ENCODE data around the gene PCDH15. TPM values are rescaled to one million over a fixed set of nuclear protein-coding genes. Genes with fewer than 3 reads are reported as not detected.

The PCDH15 gene
- total RNA-seq, 1 donor: under 0.01 TPM

- Histone ChIP-seq H3K27me3 (ENCODE audit: insufficient read depth, low read length) (no peaks in the 10 kb centered on the region), H3K4me1 (ENCODE audit: insufficient read depth, low read length) (no peaks in the 10 kb centered on the region), H3K4me3 (ENCODE audit: low read length) (no peak overlapping the region), H3K9me3 (ENCODE audit: low read depth, low read length) (no peaks in the 10 kb centered on the region)
These were observed 675.8 kb downstream of the PCDH15 start for GRCh38 chr10:54125098-54125747.

GRCh38 chr10:54124209-54124885 lies 676.7 kb downstream of the PCDH15 start:
- no peak overlapping the region for H3K4me3 ChIP-seq (ENCODE audit: low read length)
- no peaks in the 10 kb centered on the region for H3K9me3 ChIP-seq (ENCODE audit: low read depth, low read length)
- no peaks in the 10 kb centered on the region for H3K4me1 ChIP-seq (ENCODE audit: insufficient read depth, low read length)
- H3K27me3 ChIP-seq (ENCODE audit: insufficient read depth, low read length): no peaks in the 10 kb centered on the region

GRCh38 chr10:54120806-54121205 lies 680.2 kb downstream of the PCDH15 start:
- Histone ChIP-seq H3K4me1 (ENCODE audit: insufficient read depth, low read length) (no peaks in the 10 kb centered on the region), H3K9me3 (ENCODE audit: low read depth, low read length) (no peaks in the 10 kb centered on the region), H3K27me3 (ENCODE audit: insufficient read depth, low read length) (no peaks in the 10 kb centered on the region), H3K4me3 (ENCODE audit: low read length) (no peak overlapping the region)

GRCh38 chr10:54108961-54109360 lies 692.1 kb downstream of the PCDH15 start:
- H3K27me3 ChIP-seq (ENCODE audit: insufficient read depth, low read length): no peaks in the 10 kb centered on the region
- no peaks in the 10 kb centered on the region for H3K4me1 ChIP-seq (ENCODE audit: insufficient read depth, low read length)
- H3K4me3 ChIP-seq (ENCODE audit: low read length): no peak overlapping the region
- no peaks in the 10 kb centered on the region for H3K9me3 ChIP-seq (ENCODE audit: low read depth, low read length)

- Histone ChIP-seq H3K27me3 (ENCODE audit: insufficient read depth, low read length) (no peaks in the 10 kb centered on the region), H3K9me3 (ENCODE audit: low read depth, low read length) (no peaks in the 10 kb centered on the region), H3K4me3 (ENCODE audit: low read length) (no peak overlapping the region), H3K4me1 (ENCODE audit: insufficient read depth, low read length) (no peaks in the 10 kb centered on the region)
These were observed 704.1 kb downstream of the PCDH15 start for GRCh38 chr10:54096892-54097291.

- Histone ChIP-seq H3K4me1 (ENCODE audit: insufficient read depth, low read length) (no peaks in the 10 kb centered on the region), H3K27me3 (ENCODE audit: insufficient read depth, low read length) (no peaks in the 10 kb centered on the region), H3K9me3 (ENCODE audit: low read depth, low read length) (no peaks in the 10 kb centered on the region), H3K4me3 (ENCODE audit: low read length) (no peak overlapping the region)
These were observed 706.7 kb downstream of the PCDH15 start for GRCh38 chr10:54094321-54094720.

- no peak overlapping the region for H3K4me3 ChIP-seq (ENCODE audit: low read length)
- H3K27me3 ChIP-seq (ENCODE audit: insufficient read depth, low read length): no peaks in the 10 kb centered on the region
- no peaks in the 10 kb centered on the region for H3K9me3 ChIP-seq (ENCODE audit: low read depth, low read length)
- no peaks in the 10 kb centered on the region for H3K4me1 ChIP-seq (ENCODE audit: insufficient read depth, low read length)
These were observed 709.8 kb downstream of the PCDH15 start for GRCh38 chr10:54091237-54091636.

- Histone ChIP-seq H3K4me1 (ENCODE audit: insufficient read depth, low read length) (no peaks in the 10 kb centered on the region), H3K27me3 (ENCODE audit: insufficient read depth, low read length) (no peaks in the 10 kb centered on the region), H3K4me3 (ENCODE audit: low read length) (no peak overlapping the region), H3K9me3 (ENCODE audit: low read depth, low read length) (no peaks in the 10 kb centered on the region)
These were observed 719.1 kb downstream of the PCDH15 start for GRCh38 chr10:54081950-54082349.

GRCh38 chr10:54067361-54067760 lies 733.7 kb downstream of the PCDH15 start:
- Histone ChIP-seq H3K4me1 (ENCODE audit: insufficient read depth, low read length) (no peaks in the 10 kb centered on the region), H3K27me3 (ENCODE audit: insufficient read depth, low read length) (no peaks in the 10 kb centered on the region), H3K4me3 (ENCODE audit: low read length) (no peak overlapping the region), H3K9me3 (ENCODE audit: low read depth, low read length) (no peaks in the 10 kb centered on the region)

- Histone ChIP-seq H3K9me3 (ENCODE audit: low read depth, low read length) (no peaks in the 10 kb centered on the region), H3K4me1 (ENCODE audit: insufficient read depth, low read length) (no peaks in the 10 kb centered on the region), H3K27me3 (ENCODE audit: insufficient read depth, low read length) (no peaks in the 10 kb centered on the region), H3K4me3 (ENCODE audit: low read length) (no peak overlapping the region)
These were observed 734.4 kb downstream of the PCDH15 start for GRCh38 chr10:54066646-54067045.

- H3K4me1 ChIP-seq (ENCODE audit: insufficient read depth, low read length): no peaks in the 10 kb centered on the region
- no peaks in the 10 kb centered on the region for H3K27me3 ChIP-seq (ENCODE audit: insufficient read depth, low read length)
- H3K9me3 ChIP-seq (ENCODE audit: low read depth, low read length): no peaks in the 10 kb centered on the region
- no peak overlapping the region for H3K4me3 ChIP-seq (ENCODE audit: low read length)
These were observed 735.9 kb downstream of the PCDH15 start for GRCh38 chr10:54065106-54065505.

- Histone ChIP-seq H3K4me3 (ENCODE audit: low read length) (no peak overlapping the region), H3K4me1 (ENCODE audit: insufficient read depth, low read length) (no peaks in the 10 kb centered on the region), H3K9me3 (ENCODE audit: low read depth, low read length) (no peaks in the 10 kb centered on the region), H3K27me3 (ENCODE audit: insufficient read depth, low read length) (no peaks in the 10 kb centered on the region)
These were observed 736.8 kb downstream of the PCDH15 start for GRCh38 chr10:54064215-54064614.

- H3K4me3 ChIP-seq (ENCODE audit: low read length): no peak overlapping the region
- H3K4me1 ChIP-seq (ENCODE audit: insufficient read depth, low read length): no peaks in the 10 kb centered on the region
- H3K27me3 ChIP-seq (ENCODE audit: insufficient read depth, low read length): no peaks in the 10 kb centered on the region
- H3K9me3 ChIP-seq (ENCODE audit: low read depth, low read length): no peaks in the 10 kb centered on the region
These were observed 737.5 kb downstream of the PCDH15 start for GRCh38 chr10:54063514-54063913.

- no peaks in the 10 kb centered on the region for H3K27me3 ChIP-seq (ENCODE audit: insufficient read depth, low read length)
These were observed 740.5 kb downstream of the PCDH15 start for GRCh38 chr10:54060572-54060971.

GRCh38 chr10:54057357-54057756 lies 743.7 kb downstream of the PCDH15 start:
- Histone ChIP-seq H3K27me3 (ENCODE audit: insufficient read depth, low read length) (no peaks in the 10 kb centered on the region), H3K4me3 (ENCODE audit: low read length) (no peak overlapping the region), H3K9me3 (ENCODE audit: low read depth, low read length) (no peaks in the 10 kb centered on the region), H3K4me1 (ENCODE audit: insufficient read depth, low read length) (no peaks in the 10 kb centered on the region)

More at GRCh38 chr10:54060572-54060971, 740.5 kb downstream of the PCDH15 start:
- Histone ChIP-seq H3K4me3 (ENCODE audit: low read length) (no peak overlapping the region), H3K4me1 (ENCODE audit: insufficient read depth, low read length) (no peaks in the 10 kb centered on the region), H3K9me3 (ENCODE audit: low read depth, low read length) (no peaks in the 10 kb centered on the region)

- no peaks in the 10 kb centered on the region for H3K9me3 ChIP-seq (ENCODE audit: low read depth, low read length)
- H3K4me1 ChIP-seq (ENCODE audit: insufficient read depth, low read length): no peaks in the 10 kb centered on the region
- no peaks in the 10 kb centered on the region for H3K27me3 ChIP-seq (ENCODE audit: insufficient read depth, low read length)
- H3K4me3 ChIP-seq (ENCODE audit: low read length): no peak overlapping the region
These were observed 774.7 kb downstream of the PCDH15 start for GRCh38 chr10:54026340-54026739.
